MCF 10A (cell line): ENCODE measurements around the gene LAMB2. TPM values are rescaled to one million over a fixed set of nuclear protein-coding genes. Genes with fewer than 3 reads are reported as not detected.
A peak's percentile ranks its signal among the peaks of the same experiment; 100 is the strongest.

Source experiments
- BruUV-seq: library from RNA; stranded (reverse); fragments of 400-500 nt; replicated peaks from 2 replicates; lab custom pipeline; 2021; lab: Mats Ljungman, UMichigan
- CTCF ChIA-PET: fragments of 300-600 bp; sonication (Branson Sonifier 250); formaldehyde crosslinking; extraction: SDS; loops from one replicate; lab custom pipeline; 2021; ENCODE audit warnings: antibody characterized with exemption, inconsistent platforms; lab: Yijun Ruan, JAX
- POLR2A ChIA-PET: fragments of 300-600, 350-650 bp; sonication (Branson Sonifier 250); formaldehyde crosslinking; extraction: SDS; loops from one replicate; lab custom pipeline; 2020; ENCODE audit warnings: antibody characterized with exemption, inconsistent platforms; lab: Yijun Ruan, JAX
- DNase-seq: peaks from one replicate; pipeline ENCODE4 v3.0.0-alpha.2; 2018; ENCODE audit not compliant: unreplicated experiment
- H3K27ac Mint-ChIP-seq: one replicate; pipeline ENCODE4 v1.8.0; 2022; ENCODE audit warnings: mild to moderate bottlenecking, low read depth, mixed read lengths; ENCODE audit not compliant: unreplicated experiment
- H3K27me3 Mint-ChIP-seq: one replicate; pipeline ENCODE4 v1.8.0; 2022; ENCODE audit warnings: mixed read lengths; ENCODE audit not compliant: insufficient read depth, unreplicated experiment
- H3K36me3 Mint-ChIP-seq: one replicate; pipeline ENCODE4 v1.8.0; 2022; ENCODE audit warnings: mild to moderate bottlenecking, moderate library complexity, mixed read lengths; ENCODE audit not compliant: insufficient read depth, unreplicated experiment
- H3K4me1 Mint-ChIP-seq: one replicate; pipeline ENCODE4 v1.8.0; 2022; ENCODE audit warnings: mixed read lengths; ENCODE audit not compliant: insufficient read depth, unreplicated experiment
- H3K4me3 Mint-ChIP-seq: one replicate; pipeline ENCODE4 v1.8.0; 2022; ENCODE audit warnings: mild to moderate bottlenecking, moderate library complexity, mixed read lengths; ENCODE audit not compliant: unreplicated experiment
- H3K9me3 Mint-ChIP-seq: one replicate; pipeline ENCODE4 v1.8.0; 2022; ENCODE audit warnings: mixed read lengths; ENCODE audit not compliant: unreplicated experiment
- intact Hi-C: fragments of 100-400 bp; cut with micrococcal nuclease; formaldehyde crosslinking; loops from 2 replicates; pipeline ENCODE4 v1.14.1; 2022
- total RNA-seq: library from RNA; stranded (reverse); gene quantifications from 2 replicates; pipeline ENCODE4 v1.2.3, GENCODE V29; 2022
- TF ChIP-seq, protein P1 (sequence below): fragments of 200-600 bp; IDR thresholded peaks from one replicate; pipeline ENCODE4 v1.8.0; 2022; ENCODE audit warnings: antibody characterized with exemption, mild to moderate bottlenecking; ENCODE audit not compliant: unreplicated experiment

LAMB2 gene
- total RNA-seq, 1 experiment from 2014 or later: 224 TPM

GRCh38 chr3:49120096-49120437 lies 12.8 kb downstream of the LAMB2 start:
- no TSS peak for BruUV-seq
- CTCF ChIA-PET: interaction anchor here (0.6 to 1.2 kb wide), 3 partner anchors 25 to 445 kb away, joined by 4 to 8 read pairs (median 6); no protein-coding TSS in a partner anchor
- peak overlapping the region; percentile 79 for H3K27ac Mint-ChIP-seq
- peaks cover 6% of the 10 kb centered on the region for H3K4me1 Mint-ChIP-seq
- H3K9me3 Mint-ChIP-seq: no peaks in the 10 kb centered on the region
- peaks cover 62% of the 10 kb centered on the region for H3K36me3 Mint-ChIP-seq
- DNase-seq: no peak
- intact Hi-C loops: loop anchor here (1.0 kb wide), 1 partner anchor 13 kb away; the partner anchor contains the start of gene LAMB2
- H3K4me3 Mint-ChIP-seq: peak overlapping the region; percentile 75
- POLR2A ChIA-PET: interaction anchor here (0.6 to 3.7 kb wide), 13 partner anchors 12 to 403 kb away, joined by 3 to 70 read pairs (median 6); partner anchors contain the start of genes DAG1, IP6K2, LAMB2 and NDUFAF3
- TF ChIP-seq, protein P1, sequence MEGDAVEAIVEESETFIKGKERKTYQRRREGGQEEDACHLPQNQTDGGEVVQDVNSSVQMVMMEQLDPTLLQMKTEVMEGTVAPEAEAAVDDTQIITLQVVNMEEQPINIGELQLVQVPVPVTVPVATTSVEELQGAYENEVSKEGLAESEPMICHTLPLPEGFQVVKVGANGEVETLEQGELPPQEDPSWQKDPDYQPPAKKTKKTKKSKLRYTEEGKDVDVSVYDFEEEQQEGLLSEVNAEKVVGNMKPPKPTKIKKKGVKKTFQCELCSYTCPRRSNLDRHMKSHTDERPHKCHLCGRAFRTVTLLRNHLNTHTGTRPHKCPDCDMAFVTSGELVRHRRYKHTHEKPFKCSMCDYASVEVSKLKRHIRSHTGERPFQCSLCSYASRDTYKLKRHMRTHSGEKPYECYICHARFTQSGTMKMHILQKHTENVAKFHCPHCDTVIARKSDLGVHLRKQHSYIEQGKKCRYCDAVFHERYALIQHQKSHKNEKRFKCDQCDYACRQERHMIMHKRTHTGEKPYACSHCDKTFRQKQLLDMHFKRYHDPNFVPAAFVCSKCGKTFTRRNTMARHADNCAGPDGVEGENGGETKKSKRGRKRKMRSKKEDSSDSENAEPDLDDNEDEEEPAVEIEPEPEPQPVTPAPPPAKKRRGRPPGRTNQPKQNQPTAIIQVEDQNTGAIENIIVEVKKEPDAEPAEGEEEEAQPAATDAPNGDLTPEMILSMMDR: no peak
- H3K27me3 Mint-ChIP-seq: no peaks in the 10 kb centered on the region

DNA sequence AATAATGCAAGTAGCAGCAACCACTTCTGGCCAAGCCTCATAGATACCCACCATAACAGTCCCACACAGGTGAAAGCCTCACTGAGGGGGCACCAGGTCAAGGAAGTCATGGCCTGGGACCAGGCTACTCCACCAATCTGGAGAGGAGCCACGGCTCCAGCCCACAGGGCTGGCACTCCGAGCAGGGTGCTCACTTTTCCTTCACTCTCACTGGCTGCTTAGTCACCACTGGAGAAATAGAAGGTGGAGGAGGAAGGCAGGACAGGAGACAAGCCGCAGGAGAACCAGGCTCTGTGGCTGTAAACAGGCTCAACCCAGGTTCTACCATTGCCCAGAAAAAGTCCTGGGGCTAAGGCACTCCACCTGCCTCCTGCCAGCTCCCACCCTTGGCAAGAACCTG lies 13.4 kb downstream of the LAMB2 start:
- CTCF ChIA-PET: interaction anchor here (0.6 to 1.2 kb wide), 3 partner anchors 14 to 446 kb away, joined by 3 to 8 read pairs (median 4); partner anchors contain the start of gene LAMB2
- intact Hi-C loops: no loop called here

DNA sequence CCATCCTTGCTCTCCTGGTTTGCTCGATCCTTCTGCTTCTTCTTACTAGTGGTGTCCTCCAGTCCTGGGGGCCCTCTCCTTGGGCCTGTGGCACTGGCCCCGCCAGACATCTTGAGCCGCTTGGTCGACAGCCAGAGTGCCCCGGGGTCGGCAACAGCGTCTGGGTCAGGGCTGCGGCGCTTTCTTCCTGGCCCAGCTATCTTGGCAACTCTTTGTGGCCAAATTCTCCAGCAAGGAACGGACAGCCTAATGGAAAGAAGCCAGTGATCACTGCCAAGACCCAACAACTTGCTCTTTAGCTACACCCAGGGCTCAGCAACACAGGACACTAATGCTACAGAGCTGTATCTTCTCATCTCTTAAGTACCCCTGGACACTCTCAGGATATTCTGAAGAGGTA lies 13.8 kb downstream of the LAMB2 start:
- intact Hi-C loops: no loop called here
- peak overlapping the region; percentile 79 for H3K27ac Mint-ChIP-seq

More for the DNA sequence above, 13.4 kb downstream of the LAMB2 start:
- Mint-ChIP-seq H3K4me1 (peaks cover 6% of the 10 kb centered on the region), H3K36me3 (peaks cover 60% of the 10 kb centered on the region), H3K4me3 (peak overlapping the region; percentile 75), H3K9me3 (no peaks in the 10 kb centered on the region), H3K27ac (peak overlapping the region; percentile 79), H3K27me3 (no peaks in the 10 kb centered on the region)
- DNase-seq: peak; percentile 19
- TF ChIP-seq, protein P1: no peak
- POLR2A ChIA-PET: interaction anchor here (0.5 to 3.7 kb wide), 10 partner anchors 13 to 350 kb away, joined by 3 to 70 read pairs (median 8); partner anchors contain the start of genes DAG1, LAMB2, QARS1 and QRICH1
- BruUV-seq: no TSS peak

DNA sequence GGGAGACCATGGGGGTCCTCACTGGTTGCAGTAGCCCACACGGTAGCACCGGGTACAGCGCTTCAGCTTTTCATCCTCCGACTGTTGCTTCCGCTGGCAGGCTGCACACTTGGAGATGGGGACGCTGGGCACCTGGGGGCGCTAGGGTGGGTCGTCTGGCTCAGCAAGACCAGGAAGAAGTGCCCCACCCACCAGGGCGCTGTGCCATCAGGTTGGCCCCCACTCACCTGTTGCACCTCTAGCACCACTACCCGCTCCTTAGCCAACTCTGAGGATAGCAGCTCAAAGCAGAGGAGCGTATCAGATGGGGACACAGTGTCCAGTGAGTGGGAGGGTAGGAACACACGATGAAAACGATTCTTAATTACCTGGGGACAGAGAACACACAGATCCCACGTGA lies 20.6 kb downstream of the LAMB2 start:
- POLR2A ChIA-PET: interaction anchor here (0.6 to 1.3 kb wide), 2 partner anchors 8 to 50 kb away, joined by 3 to 5 read pairs; partner anchors contain the start of gene USP19

More for the DNA sequence above, 13.8 kb downstream of the LAMB2 start:
- H3K4me3 Mint-ChIP-seq: peak overlapping the region; percentile 75
- no peak for DNase-seq
- no peaks in the 10 kb centered on the region for H3K9me3 Mint-ChIP-seq
- no peaks in the 10 kb centered on the region for H3K27me3 Mint-ChIP-seq
- ChIA-PET CTCF (interaction anchor here (0.7 to 1.2 kb wide), 3 partner anchors 13 to 24 kb away, joined by 3 to 4 read pairs (median 3); partner anchors contain the start of gene LAMB2), POLR2A (interaction anchor here (0.5 to 3.7 kb wide), 8 partner anchors 13 to 351 kb away, joined by 3 to 70 read pairs (median 8); partner anchors contain the start of genes DAG1, LAMB2, QARS1 and QRICH1)
- peaks cover 6% of the 10 kb centered on the region for H3K4me1 Mint-ChIP-seq
- TF ChIP-seq, protein P1: no peak
- H3K36me3 Mint-ChIP-seq: peaks cover 62% of the 10 kb centered on the region
- BruUV-seq: no TSS peak

More for the DNA sequence above, 20.6 kb downstream of the LAMB2 start:
- TF ChIP-seq, protein P1: no peak
- Mint-ChIP-seq H3K36me3 (peaks cover 47% of the 10 kb centered on the region), H3K4me3 (no peak overlapping the region), H3K27me3 (no peaks in the 10 kb centered on the region), H3K9me3 (no peaks in the 10 kb centered on the region), H3K4me1 (no peaks in the 10 kb centered on the region), H3K27ac (no peak overlapping the region)
- intact Hi-C loops: no loop called here
- CTCF ChIA-PET: interaction anchor here (0.9 kb wide), 1 partner anchor 227 kb away, joined by 5 read pairs; the partner anchor contains the start of gene USP4
- DNase-seq: no peak
- BruUV-seq: no TSS peak
